ENCODE results near the gene TEKT2.

GRCh38 chr1:36051821-36052220 is 32.1 kb upstream of the TEKT2 start:
- no peak for TF ChIP-seq POLR2A (IDR thresholded peaks at IDR 0.05)
- TF ChIP-seq CTCF (IDR thresholded peaks at IDR 0.05): no peak
- TF ChIP-seq EP300 (IDR thresholded peaks at IDR 0.05): no peak
- TF ChIP-seq POLR2AphosphoS5 (IDR thresholded peaks at IDR 0.05): no peak
